K562 (cell line): ENCODE measurements around the gene ZNF785. TPM values are rescaled to one million over a fixed set of nuclear protein-coding genes. Genes with fewer than 3 reads are reported as not detected.

Experiments
- ARID1B ChIP-seq: fragments of 450-650 bp; IDR thresholded peaks from 2 replicates; pipeline ENCODE4 v1.6.1; 2016; ENCODE audit warnings: antibody characterized with exemption, mild to moderate bottlenecking, inconsistent platforms
- ATF1 ChIP-seq, 2 experiments: fragments of 450-650 bp in 1 of 2; IDR thresholded peaks; 2 replicates each; pipeline ENCODE4 v1.6.1; 2016; ENCODE audit warnings: missing compliant biosample characterization in 1 of 2, missing genetic modification characterization in 1 of 2
- FOSL1 ChIP-seq: fragments of 200-800 bp; sonication (Bioruptor generic); conservative IDR thresholded peaks from 2 replicates; pipeline ENCODE4 v1.6.1; 2016; ENCODE audit warnings: missing genetic modification characterization, missing compliant biosample characterization
- FOXA1 ChIP-seq: fragments of 450-650 bp; IDR thresholded peaks from 2 replicates; pipeline ENCODE4 v1.6.1; 2016; ENCODE audit warnings: mild to moderate bottlenecking, borderline replicate concordance
- JUN ChIP-seq, 2 experiments: sonication (generic) in 1 of 2; formaldehyde crosslinking in 1 of 2; IDR thresholded peaks; 2 replicates each; pipeline versions ENCODE4 v1.6.1 to v1.8.0; 2012 to 2022; ENCODE audit warnings: borderline replicate concordance in 2 of 2, mild to moderate bottlenecking in 2 of 2, improper control_type of control experiment in 1 of 2, low read depth in 1 of 2, low read length in 1 of 2, missing genetic modification reagents in 1 of 2
- LCOR ChIP-seq: sonication (generic); formaldehyde crosslinking; IDR thresholded peaks from 2 replicates; pipeline ENCODE4 v1.8.0; 2022; ENCODE audit warnings: mild to moderate bottlenecking, missing genetic modification reagents
- PHF20 ChIP-seq: fragments of 450-650 bp; IDR thresholded peaks from 2 replicates; pipeline ENCODE4 v1.6.1; 2018; ENCODE audit not compliant: partially characterized antibody
- POLR2H ChIP-seq: IDR thresholded peaks from 2 replicates; pipeline ENCODE4 v1.6.1; 2016; ENCODE audit warnings: missing genetic modification characterization, low read depth, mild to moderate bottlenecking, control low read depth, missing compliant biosample characterization, moderate library complexity
- RNF2 ChIP-seq: sonication (generic); IDR thresholded peaks from 2 replicates; pipeline ENCODE4 v1.6.1; 2016
- SAFB ChIP-seq: fragments of 200-400 bp; formaldehyde crosslinking; IDR thresholded peaks from 2 replicates; pipeline ENCODE4 v1.6.1; 2017; ENCODE audit warnings: low read depth, low read length, borderline replicate concordance
- TAF7 ChIP-seq: fragments of 450-650 bp; IDR thresholded peaks from 2 replicates; pipeline ENCODE4 v1.6.1; 2016; ENCODE audit warnings: missing genetic modification characterization, missing compliant biosample characterization
- TBL1XR1 ChIP-seq, 2 experiments: IDR thresholded peaks; 2 replicates each; pipeline ENCODE4 v1.6.1; 2012; ENCODE audit warnings: improper control_type of control experiment in 2 of 2, low read length in 2 of 2, mild to moderate bottlenecking in 1 of 2
- TEAD1 ChIP-seq, 2 experiments: fragments of 450-650 bp in 1 of 2; sonication (generic) in 1 of 2; formaldehyde crosslinking; IDR thresholded peaks; 2 replicates each; pipeline versions ENCODE4 v1.4.0 to v1.8.0; 2020 to 2022; ENCODE audit warnings: mild to moderate bottlenecking in 2 of 2, missing genetic modification reagents in 1 of 2
- ZBTB7A ChIP-seq: IDR thresholded peaks from 2 replicates; pipeline ENCODE4 v1.6.1; 2011; ENCODE audit warnings: low read depth, mild to moderate bottlenecking, low read length, moderate library complexity, borderline replicate concordance; ENCODE audit not compliant: control insufficient read depth
- ZFX ChIP-seq: sonication (generic); formaldehyde crosslinking; IDR thresholded peaks from 2 replicates; pipeline ENCODE4 v1.8.0; 2022; ENCODE audit warnings: mild to moderate bottlenecking, missing genetic modification reagents, moderate library complexity
- ZNF134 ChIP-seq: fragments of 250-450 bp; sonication (Bioruptor Pico); conservative IDR thresholded peaks from 2 replicates; pipeline ENCODE4 v1.4.0; 2020
- polyA plus RNA-seq, 8 experiments: library from polyadenylated mRNA; depleted of rRNA in 4 of 8; stranded (reverse) in 5 of 8; unstranded in 3 of 8; fragments of >200 nt; fragmentation: Nextera tagmentation in 2 of 8; fragmentation: Illumina TruSeq in 1 of 8; extraction: Ambion mirVana in 2 of 8; extraction: Trizol in 1 of 8; gene quantifications; 2 replicates each; pipeline versions ENCODE4 v1.2.1 to v1.2.3, GENCODE V29; 2011 to 2014; ENCODE audit warnings: inconsistent platforms in 1 of 8, missing spikeins in 1 of 8
- total RNA-seq, 7 experiments: library from RNA; depleted of rRNA in 6 of 7; stranded (reverse); fragments of >200 nt in 6 of 7; fragmentation: Illumina TruSeq in 2 of 7; extraction: Trizol in 2 of 7; gene quantifications; 2 replicates each; pipeline versions ENCODE4 v1.2.1 to v1.2.3, GENCODE V29; 2011 to 2021; ENCODE audit warnings: low replicate concordance in 1 of 7
- TF ChIP-seq, protein P1 (sequence below): sonication (generic); IDR thresholded peaks from 2 replicates; pipeline ENCODE4 v1.6.1; 2016
- TF ChIP-seq, protein P2 (sequence below): sonication (generic); formaldehyde crosslinking; IDR thresholded peaks from 2 replicates; pipeline ENCODE4 v1.8.0; 2022; ENCODE audit warnings: mild to moderate bottlenecking, low read depth, missing genetic modification reagents
- TF ChIP-seq, protein P3 (sequence below): fragments of 450-650 bp; formaldehyde crosslinking; IDR thresholded peaks from 2 replicates; pipeline ENCODE4 v1.4.0; 2020; ENCODE audit warnings: mild to moderate bottlenecking, moderate library complexity
- TF ChIP-seq, protein P4 (sequence below): fragments of 200-800 bp; sonication (Bioruptor generic); IDR thresholded peaks from 2 replicates; pipeline ENCODE4 v1.6.1; 2017; ENCODE audit warnings: missing genetic modification characterization, missing compliant biosample characterization

The ZNF785 gene
- total and polyA plus RNA-seq, 9 of the 15 experiments (the other 6 are each of a cell fraction or from before 2014, with no cell fraction given): 0.64 to 11.0 (median 6.4) TPM

DNA sequence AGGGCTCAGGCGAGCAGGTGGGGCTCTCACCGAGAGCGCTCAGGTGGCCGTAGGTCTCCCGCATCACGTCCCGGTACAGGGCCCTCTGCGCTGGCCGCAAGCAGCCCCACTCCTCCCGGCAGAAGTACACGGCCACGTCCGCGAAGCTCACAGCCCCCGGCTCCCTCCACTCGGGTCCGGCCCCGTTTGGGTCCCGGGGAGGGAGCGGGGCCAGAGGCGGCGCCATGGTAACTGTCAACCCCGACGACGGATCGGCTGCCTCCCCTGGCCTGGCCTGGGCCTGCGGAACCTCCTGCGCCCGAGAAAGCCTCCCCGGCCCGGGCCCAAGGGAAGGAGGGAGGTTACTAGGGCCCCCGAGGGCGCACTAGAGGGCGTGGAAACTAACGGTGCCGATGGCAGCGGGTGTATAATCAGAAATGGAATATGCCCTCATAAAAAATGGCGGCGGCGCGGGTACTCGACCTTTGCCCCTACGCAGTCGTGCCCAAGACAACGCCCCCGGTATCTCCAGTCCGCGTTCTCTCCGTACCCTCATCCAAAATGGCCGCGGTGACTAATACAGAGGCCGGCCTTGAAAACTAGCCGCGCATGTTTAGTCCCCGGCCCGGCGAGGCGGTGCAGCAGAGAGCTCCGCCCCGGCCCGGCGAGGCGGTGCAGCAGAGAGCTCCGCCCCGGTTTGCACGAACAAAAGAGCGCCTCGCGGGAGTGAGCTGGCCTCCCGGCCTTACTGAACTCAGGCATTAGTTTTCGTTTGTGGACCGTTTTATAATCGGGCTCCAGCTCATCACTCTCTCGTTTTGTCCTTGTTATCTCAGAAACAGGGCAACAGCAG, 27.3 kb downstream of the ZNF785 start, which contains the start of gene ZNF764 (continued):
- TF ChIP-seq TAF7 (tag) (peak; percentile 56; the same call in 1 of the 2 replicates), ZBTB7A (peak; percentile 62; the same call in 1 of the 2 replicates), TEAD1 (CRISPR knock-in tag; IDR thresholded peaks at IDR 0.05) (peak in 1 of 2 experiments; percentile 70; a peak in 2 of 4 replicates), ZFX (CRISPR knock-in tag) (peak; percentile 98), ARID1B (no peak), RNF2 (peak; percentile 48; the same call in 1 of the 2 replicates), POLR2H (tag) (peak; percentile 90), ATF1 (CRISPR knock-in tag; IDR thresholded peaks at IDR 0.05) (no peak), ATF1 (tag; IDR thresholded peaks at IDR 0.05) (peak; percentile 87), ZNF134 (no peak), PHF20 (peak; percentile 25), LCOR (no peak), FOXA1 (no peak), JUN (IDR thresholded peaks at IDR 0.05; ENCODE audit: borderline replicate concordance, low read depth, low read length) (peak; percentile 59), JUN (CRISPR knock-in tag; IDR thresholded peaks at IDR 0.05; ENCODE audit: borderline replicate concordance) (no peak), SAFB (0 out of 2 replicates have a peak, but pooled peaks have one; percentile 22), FOSL1 (peak; percentile 94), TBL1XR1 (IDR thresholded peaks at IDR 0.05; ENCODE audit: low read length in 2 of 2) (peak in 1 of 2 experiments; percentile 32; a peak in 3 of 4 replicates)
- TF ChIP-seq, protein P1, sequence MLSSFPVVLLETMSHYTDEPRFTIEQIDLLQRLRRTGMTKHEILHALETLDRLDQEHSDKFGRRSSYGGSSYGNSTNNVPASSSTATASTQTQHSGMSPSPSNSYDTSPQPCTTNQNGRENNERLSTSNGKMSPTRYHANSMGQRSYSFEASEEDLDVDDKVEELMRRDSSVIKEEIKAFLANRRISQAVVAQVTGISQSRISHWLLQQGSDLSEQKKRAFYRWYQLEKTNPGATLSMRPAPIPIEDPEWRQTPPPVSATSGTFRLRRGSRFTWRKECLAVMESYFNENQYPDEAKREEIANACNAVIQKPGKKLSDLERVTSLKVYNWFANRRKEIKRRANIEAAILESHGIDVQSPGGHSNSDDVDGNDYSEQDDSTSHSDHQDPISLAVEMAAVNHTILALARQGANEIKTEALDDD: peak; percentile 85
- TF ChIP-seq, protein P2, sequence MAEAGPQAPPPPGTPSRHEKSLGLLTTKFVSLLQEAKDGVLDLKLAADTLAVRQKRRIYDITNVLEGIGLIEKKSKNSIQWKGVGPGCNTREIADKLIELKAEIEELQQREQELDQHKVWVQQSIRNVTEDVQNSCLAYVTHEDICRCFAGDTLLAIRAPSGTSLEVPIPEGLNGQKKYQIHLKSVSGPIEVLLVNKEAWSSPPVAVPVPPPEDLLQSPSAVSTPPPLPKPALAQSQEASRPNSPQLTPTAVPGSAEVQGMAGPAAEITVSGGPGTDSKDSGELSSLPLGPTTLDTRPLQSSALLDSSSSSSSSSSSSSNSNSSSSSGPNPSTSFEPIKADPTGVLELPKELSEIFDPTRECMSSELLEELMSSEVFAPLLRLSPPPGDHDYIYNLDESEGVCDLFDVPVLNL (CRISPR knock-in tag): 0 out of 2 replicates have a peak, but pooled peaks have one; percentile 26
- TF ChIP-seq, protein P3, sequence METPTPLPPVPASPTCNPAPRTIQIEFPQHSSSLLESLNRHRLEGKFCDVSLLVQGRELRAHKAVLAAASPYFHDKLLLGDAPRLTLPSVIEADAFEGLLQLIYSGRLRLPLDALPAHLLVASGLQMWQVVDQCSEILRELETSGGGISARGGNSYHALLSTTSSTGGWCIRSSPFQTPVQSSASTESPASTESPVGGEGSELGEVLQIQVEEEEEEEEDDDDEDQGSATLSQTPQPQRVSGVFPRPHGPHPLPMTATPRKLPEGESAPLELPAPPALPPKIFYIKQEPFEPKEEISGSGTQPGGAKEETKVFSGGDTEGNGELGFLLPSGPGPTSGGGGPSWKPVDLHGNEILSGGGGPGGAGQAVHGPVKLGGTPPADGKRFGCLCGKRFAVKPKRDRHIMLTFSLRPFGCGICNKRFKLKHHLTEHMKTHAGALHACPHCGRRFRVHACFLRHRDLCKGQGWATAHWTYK (CRISPR knock-in tag): 0 out of 2 replicates have a peak, but pooled peaks have one; percentile 45
- TF ChIP-seq, protein P4, sequence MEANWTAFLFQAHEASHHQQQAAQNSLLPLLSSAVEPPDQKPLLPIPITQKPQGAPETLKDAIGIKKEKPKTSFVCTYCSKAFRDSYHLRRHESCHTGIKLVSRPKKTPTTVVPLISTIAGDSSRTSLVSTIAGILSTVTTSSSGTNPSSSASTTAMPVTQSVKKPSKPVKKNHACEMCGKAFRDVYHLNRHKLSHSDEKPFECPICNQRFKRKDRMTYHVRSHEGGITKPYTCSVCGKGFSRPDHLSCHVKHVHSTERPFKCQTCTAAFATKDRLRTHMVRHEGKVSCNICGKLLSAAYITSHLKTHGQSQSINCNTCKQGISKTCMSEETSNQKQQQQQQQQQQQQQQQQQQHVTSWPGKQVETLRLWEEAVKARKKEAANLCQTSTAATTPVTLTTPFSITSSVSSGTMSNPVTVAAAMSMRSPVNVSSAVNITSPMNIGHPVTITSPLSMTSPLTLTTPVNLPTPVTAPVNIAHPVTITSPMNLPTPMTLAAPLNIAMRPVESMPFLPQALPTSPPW (CRISPR knock-in tag): peak; percentile 82; the same call in 1 of the 2 replicates
